Bladder microvascular endothelial cell (primary cell): ENCODE measurements around the gene RSKR. TPM values are rescaled to one million over a fixed set of nuclear protein-coding genes. Genes with fewer than 3 reads are reported as not detected.

Experiments used
- total RNA-seq: library from RNA; depleted of rRNA; stranded (reverse); fragments of >200 nt; gene quantifications from 2 replicates; pipeline ENCODE4 v1.2.3, GENCODE V29; 2014

Gene RSKR, protein sequence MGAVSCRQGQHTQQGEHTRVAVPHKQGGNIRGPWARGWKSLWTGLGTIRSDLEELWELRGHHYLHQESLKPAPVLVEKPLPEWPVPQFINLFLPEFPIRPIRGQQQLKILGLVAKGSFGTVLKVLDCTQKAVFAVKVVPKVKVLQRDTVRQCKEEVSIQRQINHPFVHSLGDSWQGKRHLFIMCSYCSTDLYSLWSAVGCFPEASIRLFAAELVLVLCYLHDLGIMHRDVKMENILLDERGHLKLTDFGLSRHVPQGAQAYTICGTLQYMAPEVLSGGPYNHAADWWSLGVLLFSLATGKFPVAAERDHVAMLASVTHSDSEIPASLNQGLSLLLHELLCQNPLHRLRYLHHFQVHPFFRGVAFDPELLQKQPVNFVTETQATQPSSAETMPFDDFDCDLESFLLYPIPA
- total RNA-seq: 3.7 and 9.4 TPM in 2 replicates

GRCh38 chr17:28613931-28614381 is at the start of gene RSKR:
Gene RSKR (minus strand): TSS chr17:28614185. CDS start chr17:28614161, 24 bp downstream.

GRCh38 chr17:28661635-28662526 is 47.9 kb upstream of the RSKR start, which contains the start of the genes SDF2 and SUPT6H:
Gene SDF2 (minus strand): TSS chr17:28661906. CDS start chr17:28661876, 30 bp downstream.
Gene SUPT6H (plus strand): TSS chr17:28662205. CDS start chr17:28673402, 11,197 bp downstream.

DNA sequence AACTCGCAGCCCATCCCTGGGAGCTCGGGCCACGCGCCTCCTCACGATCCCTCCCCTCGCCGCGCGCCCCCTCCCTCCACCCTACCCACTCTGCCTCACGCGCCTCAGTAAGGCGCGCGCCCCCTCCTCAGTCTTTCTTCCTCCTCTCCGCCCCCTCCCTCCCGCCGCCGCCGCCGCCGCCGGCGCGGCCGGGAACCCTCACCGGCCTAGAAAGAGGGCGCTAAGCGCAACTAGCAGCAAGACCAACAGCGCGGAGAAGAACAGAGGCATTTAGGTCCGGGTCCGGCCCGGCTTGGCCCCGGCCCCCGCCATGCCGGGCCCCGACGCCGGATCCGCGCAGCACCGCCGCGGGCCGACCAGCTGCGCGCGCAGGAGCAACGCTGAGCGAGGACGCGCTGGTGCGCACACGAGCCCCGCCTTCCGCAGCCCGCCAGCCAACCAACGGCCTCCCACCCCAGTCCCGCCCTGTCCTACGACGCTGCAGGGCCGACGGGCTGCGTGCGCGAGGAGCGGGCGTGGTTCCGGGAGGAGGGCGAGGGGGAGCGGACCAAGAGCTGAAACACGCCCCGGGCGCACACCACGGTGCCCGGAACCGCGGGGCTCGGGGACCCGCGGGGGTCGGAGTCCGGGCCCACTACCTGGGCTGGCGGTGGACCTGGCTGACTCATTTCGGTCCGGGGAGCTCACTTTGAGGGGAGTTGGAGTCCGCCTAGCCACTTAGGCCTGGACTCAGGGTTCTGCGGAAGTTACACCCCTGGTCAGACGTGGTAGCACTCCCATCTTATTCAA is 31.0 kb upstream of the RSKR start, which contains the start of gene BLTP2:
BLTP2 (minus strand) TSS at position 372 of the 789 bp plus-strand sequence; CDS start at position 270, 102 bp downstream.

GRCh38 chr17:28598799-28599310 is 15.1 kb downstream of the RSKR start, which contains the start of gene SPAG5:
Gene SPAG5 (minus strand): TSS chr17:28599025. CDS start chr17:28598946, 79 bp downstream.

DNA sequence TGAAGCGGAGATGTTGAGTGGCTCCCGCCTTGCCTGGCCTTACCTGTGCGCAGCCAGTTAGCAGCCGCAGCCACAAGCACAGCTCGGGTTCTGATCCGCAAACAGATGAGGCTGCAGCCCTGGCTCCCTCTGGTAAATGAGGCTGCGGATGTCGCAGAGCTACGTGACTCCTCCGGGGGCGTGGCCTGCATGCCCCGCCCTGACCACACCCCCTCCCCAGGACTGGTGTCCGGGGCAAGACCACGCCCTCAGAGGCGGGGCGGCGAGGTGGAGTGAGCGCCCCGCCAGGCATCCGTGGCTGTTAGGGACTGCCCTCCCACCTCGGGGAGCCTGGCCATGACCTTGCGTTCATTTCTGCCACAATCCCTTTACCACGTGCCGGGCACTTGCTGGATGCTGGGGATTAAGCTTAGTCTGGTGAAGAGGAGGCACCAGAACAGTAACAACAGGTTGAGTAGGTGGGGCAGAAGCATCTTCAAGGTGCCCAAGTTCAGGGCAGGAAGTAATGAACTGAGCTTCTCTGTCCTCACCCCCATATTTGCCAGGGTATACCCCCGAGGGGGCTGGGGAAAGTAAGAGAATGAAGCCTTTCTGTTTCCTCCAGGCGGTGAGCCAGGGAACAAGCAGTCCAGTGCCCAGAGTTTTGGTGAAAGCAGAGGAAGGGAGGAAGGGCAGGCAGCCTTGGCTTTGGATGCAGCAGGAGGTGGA is 37.1 kb downstream of the RSKR start, which contains the start of gene ALDOC:
ALDOC (minus strand) TSS at position 138 of the 708 bp plus-strand sequence. CDS start 1,363 bp downstream, outside the sequence.

GRCh38 chr17:28571361-28572122 is 42.4 kb downstream of the RSKR start, which contains the start of gene PIGS:
Gene PIGS (minus strand): TSS chr17:28571524. CDS start chr17:28571496, 28 bp downstream.

Other genes starting within 250 kb of the RSKR start
- not detected in 2 replicates for gene SEBOX, start 249.0 kb downstream of the RSKR start, total RNA-seq
- gene VTN, start 243.9 kb downstream of the RSKR start, total RNA-seq: under 0.01 and 0.06 TPM in 2 replicates
- 1.1 and 10.5 TPM in 2 replicates for gene SARM1, start 242.5 kb downstream of the RSKR start, total RNA-seq
- gene SLC46A1, start 208.0 kb downstream of the RSKR start, total RNA-seq: 3.2 and 3.6 TPM in 2 replicates
- not detected in 2 replicates for gene SLC13A2, start 140.5 kb downstream of the RSKR start, total RNA-seq
- not detected in 2 replicates for gene FOXN1, start 107.8 kb downstream of the RSKR start, total RNA-seq
- 14.4 and 28.1 TPM in 2 replicates for gene UNC119, start 61.6 kb downstream of the RSKR start, total RNA-seq
- 31.7 and 72.4 TPM in 2 replicates for gene PIGS, start 42.7 kb downstream of the RSKR start, total RNA-seq
- gene ALDOC, start 37.3 kb downstream of the RSKR start, total RNA-seq: 19.6 and 25.0 TPM in 2 replicates
- 24.1 and 30.4 TPM in 2 replicates for gene SPAG5, start 15.2 kb downstream of the RSKR start, total RNA-seq
- gene BLTP2, start 31.0 kb upstream of the RSKR start, total RNA-seq: 145 and 212 TPM in 2 replicates
- gene SDF2, start 47.7 kb upstream of the RSKR start, total RNA-seq: 62.8 and 78.0 TPM in 2 replicates
- 29.0 and 82.1 TPM in 2 replicates for gene SUPT6H, start 48.0 kb upstream of the RSKR start, total RNA-seq
- gene PROCA1, start 97.7 kb upstream of the RSKR start, total RNA-seq: 0.57 and 1.1 TPM in 2 replicates
- gene RAB34, start 103.7 kb upstream of the RSKR start, total RNA-seq: 8.9 and 18.1 TPM in 2 replicates
- gene RPL23A, start 105.8 kb upstream of the RSKR start, total RNA-seq: 621 and 681 TPM in 2 replicates
- gene TLCD1, start 112.0 kb upstream of the RSKR start, total RNA-seq: 0.63 and 1.3 TPM in 2 replicates
- 0.81 and 2.3 TPM in 2 replicates for gene NEK8, start 114.6 kb upstream of the RSKR start, total RNA-seq
- 28.8 and 31.6 TPM in 2 replicates for gene TRAF4, start 129.8 kb upstream of the RSKR start, total RNA-seq
- gene FAM222B, start 228.6 kb upstream of the RSKR start, total RNA-seq: 2.9 and 13.6 TPM in 2 replicates
- gene ERAL1, start 240.8 kb upstream of the RSKR start, total RNA-seq: 16.4 and 32.5 TPM in 2 replicates